ENCODE measurements around the gene CLDN11.

DNA sequence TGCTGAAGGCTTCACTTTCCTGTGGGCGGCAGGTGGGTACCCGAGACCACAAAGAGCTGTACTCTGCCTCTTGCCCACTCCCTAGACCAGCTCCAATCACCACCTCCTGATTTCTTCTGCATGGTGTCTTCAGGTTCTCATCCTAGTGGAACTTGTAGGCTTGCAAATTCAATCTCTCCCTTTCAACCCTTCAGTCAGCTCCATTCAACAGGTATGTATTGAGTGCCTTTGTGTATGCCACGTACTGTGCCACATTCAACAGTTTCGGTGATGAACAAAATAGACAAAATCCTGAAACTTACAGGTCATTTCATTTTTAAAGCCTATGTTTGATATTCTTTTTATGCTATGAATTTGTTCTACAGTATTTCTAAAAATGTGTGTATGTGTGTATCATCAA lies 5.4 kb upstream of the CLDN11 start:
- TF ChIP-seq, protein P1, sequence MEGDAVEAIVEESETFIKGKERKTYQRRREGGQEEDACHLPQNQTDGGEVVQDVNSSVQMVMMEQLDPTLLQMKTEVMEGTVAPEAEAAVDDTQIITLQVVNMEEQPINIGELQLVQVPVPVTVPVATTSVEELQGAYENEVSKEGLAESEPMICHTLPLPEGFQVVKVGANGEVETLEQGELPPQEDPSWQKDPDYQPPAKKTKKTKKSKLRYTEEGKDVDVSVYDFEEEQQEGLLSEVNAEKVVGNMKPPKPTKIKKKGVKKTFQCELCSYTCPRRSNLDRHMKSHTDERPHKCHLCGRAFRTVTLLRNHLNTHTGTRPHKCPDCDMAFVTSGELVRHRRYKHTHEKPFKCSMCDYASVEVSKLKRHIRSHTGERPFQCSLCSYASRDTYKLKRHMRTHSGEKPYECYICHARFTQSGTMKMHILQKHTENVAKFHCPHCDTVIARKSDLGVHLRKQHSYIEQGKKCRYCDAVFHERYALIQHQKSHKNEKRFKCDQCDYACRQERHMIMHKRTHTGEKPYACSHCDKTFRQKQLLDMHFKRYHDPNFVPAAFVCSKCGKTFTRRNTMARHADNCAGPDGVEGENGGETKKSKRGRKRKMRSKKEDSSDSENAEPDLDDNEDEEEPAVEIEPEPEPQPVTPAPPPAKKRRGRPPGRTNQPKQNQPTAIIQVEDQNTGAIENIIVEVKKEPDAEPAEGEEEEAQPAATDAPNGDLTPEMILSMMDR (IDR thresholded peaks at IDR 0.05; ENCODE audit: low read length): no peak
- no peak for TF ChIP-seq EZH2 (IDR thresholded peaks at IDR 0.05; ENCODE audit: borderline replicate concordance, low read length)

Measured in OCI-LY1 (cell line).